Measurements from ENCODE around the gene ACTN2.

GRCh38 chr1:236761397-236762132, 75.3 kb downstream of the ACTN2 start:
- TF ChIP-seq CTCF (IDR thresholded peaks at IDR 0.05; ENCODE audit: low read length) (no peak), EZH2 (optimal IDR thresholded peaks at IDR 0.05; ENCODE audit: low read depth, low read length) (no peak)
